A549 (cell line): ENCODE measurements around the gene CYP4F3. TPM values are rescaled to one million over a fixed set of nuclear protein-coding genes. Genes with fewer than 3 reads are reported as not detected.
A peak's percentile ranks its signal among the peaks of the same experiment; 100 is the strongest.
"Not testable (repeated sequence)": the region's sequence is repeated elsewhere in the genome, so short reads cannot be mapped to it uniquely, and the experiment has no call there.

Source experiments
- ATAC-seq, 2 experiments: fragments of 200-7000 bp in 1 of 2; fragments of >200 bp in 1 of 2; cut with Nextera tagmentation in 1 of 2; cut with Tn5 transposase in 1 of 2; 3 replicates each; pipeline versions ENCODE4 v1.8.0 to v1.9.1; 2018 to 2020; ENCODE audit warnings: mild to moderate bottlenecking in 1 of 2, moderate library complexity in 1 of 2
- CTCF ChIA-PET: fragments of 300-600 bp; sonication (Branson Sonifier 250); formaldehyde crosslinking; extraction: SDS; loops from one replicate; lab custom pipeline; 2021; ENCODE audit warnings: antibody characterized with exemption, inconsistent platforms; lab: Yijun Ruan, JAX
- POLR2A ChIA-PET: fragments of 350-600 bp; formaldehyde crosslinking; extraction: SDS; loops from one replicate; lab custom pipeline; 2021; ENCODE audit warnings: antibody characterized with exemption, inconsistent platforms; lab: Yijun Ruan, JAX
- DNase-seq, 2 experiments: peaks; one replicate each; pipeline versions ENCODE4 v3.0.0 to v3.0.0-alpha.2; 2011 to 2016; ENCODE audit warnings: low read depth in 1 of 2, low spot score in 1 of 2
- FAIRE-seq: peaks from 2 replicates; lab custom pipeline; 2011; peaks lifted over from hg19 to GRCh38; lab: Jason Lieb, UNC
- H3K27ac ChIP-seq, 2 experiments: fragments of >200 bp; sonication (Bioruptor Twin); formaldehyde crosslinking; 3 replicates each; pipeline ENCODE4 v1.5.1; 2016 to 2017
- H3K4me1 ChIP-seq: fragments of >200 bp; sonication (Bioruptor Twin); formaldehyde crosslinking; 3 replicates; pipeline ENCODE4 v1.6.1; 2016
- H3K4me2 ChIP-seq: fragments of >200 bp; sonication (Bioruptor Twin); formaldehyde crosslinking; 3 replicates; pipeline ENCODE4 v1.6.1; 2016
- H3K4me3 ChIP-seq: fragments of >200 bp; sonication (Bioruptor Twin); formaldehyde crosslinking; 3 replicates; pipeline ENCODE4 v1.5.1; 2016
- H3K9me3 ChIP-seq: fragments of >200 bp; sonication (Bioruptor Twin); formaldehyde crosslinking; 3 replicates; pipeline ENCODE4 v1.6.1; 2016
- ELK1 ChIP-seq: fragments of 150-350 bp; IDR thresholded peaks from 2 replicates; pipeline ENCODE4 v1.6.1; 2014; ENCODE audit warnings: low read depth, mild to moderate bottlenecking, low read length
- FOXS1 ChIP-seq: fragments of 250-450 bp; sonication (Bioruptor Pico); IDR thresholded peaks from 2 replicates; pipeline ENCODE4 v1.5.0; 2020; ENCODE audit warnings: mild to moderate bottlenecking, moderate library complexity
- REST ChIP-seq: fragments of 200-600 bp; sonication (generic); IDR thresholded peaks from 2 replicates; pipeline ENCODE4 v1.6.1; 2016; ENCODE audit warnings: antibody characterized with exemption, mild to moderate bottlenecking, moderate library complexity
- RFX5 ChIP-seq: fragments of 450-650 bp; IDR thresholded peaks from 2 replicates; pipeline ENCODE4 v1.7.1; 2014; ENCODE audit warnings: antibody characterized with exemption, mild to moderate bottlenecking, moderate library complexity
- SMC3 ChIP-seq: fragments of >200 bp; sonication (Bioruptor Twin); formaldehyde crosslinking; IDR thresholded peaks from 3 replicates; pipeline ENCODE4 v1.6.1; 2018; ENCODE audit warnings: inconsistent platforms
- ZFP36 ChIP-seq: fragments of 450-650 bp; IDR thresholded peaks from 2 replicates; pipeline ENCODE4 v1.6.1; 2014; ENCODE audit warnings: borderline replicate concordance; ENCODE audit not compliant: partially characterized antibody
- WGBS: methylation state at CpG from one replicate; pipeline ENCODE4 v1.1.6; 2017; ENCODE audit errors: missing lambda C conversion rate; 5-methylcytosine and 5-hydroxymethylcytosine counted together
- polyA plus RNA-seq, 4 experiments: library from polyadenylated mRNA; depleted of rRNA in 3 of 4; stranded (reverse); fragments of >200 nt; fragmentation: RNase III in 1 of 4; extraction: RNeasy Plus Mini Kit Qiagen cat#74134 plus additional on column Dnase treatment in 1 of 4; gene quantifications; 2 replicates in 3 of 4; 3 replicates in 1 of 4; pipeline ENCODE4 v1.2.3, GENCODE V29; 2011 to 2017

Gene CYP4F3
- polyA plus RNA-seq, 2 of the 4 experiments (the other 2 are of a cell fraction): 8.9 to 33.2 TPM

- H3K4me3 ChIP-seq: no peak overlapping the region
- no peak for DNase-seq
- H3K4me1 ChIP-seq: peaks cover 28% of the 10 kb centered on the region
- no peak for TF ChIP-seq SMC3
- ChIA-PET CTCF (interaction anchor here (1.0 to 2.7 kb wide), 3 partner anchors 15 to 140 kb away, joined by 3 to 10 read pairs (median 7); no protein-coding TSS in a partner anchor), POLR2A (no interaction called here)
- no peak for ATAC-seq
- no peak overlapping the region for H3K27ac ChIP-seq
- no peaks in the 10 kb centered on the region for H3K9me3 ChIP-seq
- 93% methylated on average over 3 of the region's 3 CpGs for WGBS
- H3K4me2 ChIP-seq: no peak overlapping the region
- no peak for FAIRE-seq
Measured at GRCh38 chr19:15644816-15645215, 4.1 kb downstream of the CYP4F3 start.

- H3K27ac ChIP-seq: no peak overlapping the region
- DNase-seq: no peak
- no peak for TF ChIP-seq RFX5
- TF ChIP-seq SMC3: no peak
- no peak for TF ChIP-seq ZFP36
- ChIA-PET CTCF (no interaction called here), POLR2A (interaction anchor here (0.6 kb wide), 1 partner anchor 496 kb away, joined by 5 read pairs; no protein-coding TSS in a partner anchor)
- no peaks in the 10 kb centered on the region for H3K4me1 ChIP-seq
- H3K4me2 ChIP-seq: no peak overlapping the region
- no peak for FAIRE-seq
- H3K9me3 ChIP-seq: no peaks in the 10 kb centered on the region
- H3K4me3 ChIP-seq: no peak overlapping the region
- ATAC-seq: no peak
- WGBS: 94% methylated on average over 2 of the region's 2 CpGs
Measured at GRCh38 chr19:15649526-15649925, 8.8 kb downstream of the CYP4F3 start.

GRCh38 chr19:15650123-15650522, 9.4 kb downstream of the CYP4F3 start:
- TF ChIP-seq ZFP36: peak; percentile 10

GRCh38 chr19:15651791-15652190, 11.1 kb downstream of the CYP4F3 start:
- Histone ChIP-seq H3K27ac (no peak overlapping the region), H3K9me3 (no peaks in the 10 kb centered on the region), H3K4me1 (no peaks in the 10 kb centered on the region), H3K4me2 (no peak overlapping the region), H3K4me3 (no peak overlapping the region)
- ATAC-seq: no peak
- ChIA-PET CTCF (no interaction called here), POLR2A (no interaction called here)
- no peak for DNase-seq
- 63% methylated on average over 3 of the region's 3 CpGs for WGBS
- no peak for TF ChIP-seq ELK1
- FAIRE-seq: no peak

More at GRCh38 chr19:15650123-15650522, 9.4 kb downstream of the CYP4F3 start:
- CTCF ChIA-PET, H3K4me3 ChIP-seq, FAIRE-seq, ATAC-seq, DNase-seq, POLR2A ChIA-PET, H3K27ac ChIP-seq, H3K9me3 ChIP-seq, H3K4me1 ChIP-seq, H3K4me2 ChIP-seq: not testable (repeated sequence)

- TF ChIP-seq FOXS1 (CRISPR knock-in tag) (no peak), REST (peak; percentile 64)
- TF ChIP-seq, all 56 proteins: peak for 1
- ATAC-seq (no peak), FAIRE-seq (no peak), DNase-seq (no peak)
- Histone ChIP-seq H3K9me3 (no peaks in the 10 kb centered on the region), H3K4me3 (no peak overlapping the region), H3K4me2 (no peak overlapping the region), H3K27ac (no peak overlapping the region), H3K4me1 (no peaks in the 10 kb centered on the region)
- CTCF ChIA-PET: no interaction called here
- 81% methylated on average over 3 of the region's 8 CpGs for WGBS
- POLR2A ChIA-PET: no interaction called here
Measured at GRCh38 chr19:15652559-15653278, 12.0 kb downstream of the CYP4F3 start.
